Endometrium (tissue), 2 donors: ENCODE data around the gene CA12.
"Not testable (repeated sequence)": the region's sequence is repeated elsewhere in the genome, so short reads cannot be mapped to it uniquely, and the experiment has no call there.

Source experiments
- FAIRE-seq: peaks from 2 replicates; lab custom pipeline; 2012; peaks lifted over from hg19 to GRCh38; lab: Jason Lieb, UNC
- donor health status: control.
- donor health status: control.

CA12 gene

GRCh38 chr15:63335543-63336240 is 46.0 kb downstream of the CA12 start:
- FAIRE-seq, result no peak

DNA sequence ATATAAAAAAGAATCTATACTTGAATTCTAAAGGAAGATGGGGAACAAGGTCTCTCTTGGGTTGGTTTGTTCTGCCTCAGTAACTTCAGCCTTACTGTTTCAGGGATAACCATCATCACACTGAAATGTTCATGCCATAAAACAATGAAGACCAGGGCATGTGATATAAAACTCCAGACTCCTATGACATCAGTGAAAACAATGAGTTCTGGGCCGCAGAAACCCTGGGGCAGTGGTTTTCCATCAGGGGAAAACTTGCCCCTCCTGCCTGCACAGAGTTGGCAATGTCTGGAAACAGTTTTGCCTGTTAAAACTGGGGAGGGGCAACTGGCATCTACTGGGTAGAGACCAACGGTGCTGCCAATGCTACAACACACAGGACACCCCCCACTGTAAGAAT is 46.8 kb downstream of the CA12 start:
- no peak for FAIRE-seq

GRCh38 chr15:63332367-63333124 is 49.1 kb downstream of the CA12 start:
- no peak for FAIRE-seq

DNA sequence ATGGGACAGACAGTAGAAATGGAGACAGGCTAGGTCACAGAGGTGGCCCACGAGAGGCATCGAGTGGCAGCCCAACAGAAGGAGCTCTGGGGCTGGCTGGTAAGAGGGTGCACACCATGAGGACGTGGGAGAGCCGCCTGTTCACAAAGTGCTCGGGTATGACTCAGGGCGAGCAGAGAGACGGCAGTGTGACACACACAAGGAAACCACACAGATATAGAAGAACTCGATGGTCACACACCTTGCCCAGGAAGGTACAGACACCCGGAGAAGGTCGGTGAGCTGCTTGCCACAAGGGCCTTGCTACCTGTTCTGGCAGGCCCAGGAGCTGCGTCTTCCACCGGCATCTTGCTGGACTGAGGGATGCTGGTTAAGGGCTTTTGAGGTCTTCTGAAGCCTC is 50.2 kb downstream of the CA12 start:
- no peak for FAIRE-seq

- FAIRE-seq, result no peak
These were observed 50.7 kb downstream of the CA12 start for GRCh38 chr15:63330926-63331325.

- no peak for FAIRE-seq
These were observed 51.9 kb downstream of the CA12 start for GRCh38 chr15:63329567-63330350.

- no peak for FAIRE-seq
These were observed 53.8 kb downstream of the CA12 start for GRCh38 chr15:63327648-63328421.

- no peak for FAIRE-seq
These were observed 56.9 kb downstream of the CA12 start for GRCh38 chr15:63324770-63325169.

DNA sequence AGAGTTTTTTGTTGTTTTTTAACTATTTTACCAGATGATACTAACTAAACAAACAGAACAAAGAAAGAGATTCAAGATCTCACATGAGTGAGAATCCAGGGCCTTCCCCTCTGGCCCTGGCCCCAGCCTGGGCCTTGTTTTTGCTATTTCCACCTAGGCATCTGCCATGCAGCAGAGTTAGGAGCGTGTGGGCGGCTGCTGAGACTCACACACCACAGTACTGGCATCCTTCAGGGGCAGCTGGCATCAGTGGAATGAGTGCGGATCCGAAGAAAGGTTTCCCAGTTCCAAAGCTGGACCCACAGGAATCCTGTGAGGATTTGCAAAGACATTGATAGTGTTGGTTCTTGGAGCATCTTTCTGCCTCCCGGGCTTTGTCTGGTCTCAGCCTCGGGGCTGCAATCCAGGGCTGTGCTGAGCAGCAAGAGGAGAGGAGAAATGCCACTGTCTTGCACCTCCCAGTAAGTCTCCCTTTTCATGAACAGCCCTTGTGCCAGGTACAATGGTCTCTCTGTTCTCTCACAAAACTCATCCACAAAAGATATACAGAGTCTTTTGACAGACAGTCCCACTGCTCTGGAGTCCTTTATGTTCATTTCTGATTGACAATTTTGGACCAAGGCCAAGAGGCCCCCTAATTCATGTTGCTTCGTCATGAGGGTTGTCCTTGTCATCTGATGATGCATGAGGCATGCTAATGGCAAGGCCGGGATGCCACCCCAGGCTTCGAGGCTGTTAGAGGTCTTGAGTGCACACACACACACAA is 57.7 kb downstream of the CA12 start:
- no peak for FAIRE-seq

GRCh38 chr15:63322541-63322940 is 59.1 kb downstream of the CA12 start:
- no peak for FAIRE-seq

DNA sequence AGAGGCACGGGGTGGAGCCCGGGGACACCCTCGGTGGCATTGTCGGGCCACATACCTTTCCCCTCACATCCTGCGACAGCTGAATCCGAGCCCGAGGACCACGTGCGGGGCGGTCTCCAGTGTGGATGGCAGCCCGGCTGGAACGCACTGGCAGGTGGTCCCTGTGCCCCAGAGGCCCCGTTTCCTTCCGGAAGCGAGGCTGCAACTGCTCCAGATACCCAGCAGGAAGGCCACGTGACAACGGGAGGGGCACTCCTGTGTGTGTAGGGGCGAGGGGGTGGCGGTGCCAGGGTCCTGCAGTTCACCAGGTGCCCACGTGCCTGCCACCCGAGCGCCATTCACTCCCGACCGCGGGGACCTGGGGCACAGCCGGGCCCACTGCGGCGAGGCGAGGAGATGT is 60.2 kb downstream of the CA12 start:
- no peak for FAIRE-seq

DNA sequence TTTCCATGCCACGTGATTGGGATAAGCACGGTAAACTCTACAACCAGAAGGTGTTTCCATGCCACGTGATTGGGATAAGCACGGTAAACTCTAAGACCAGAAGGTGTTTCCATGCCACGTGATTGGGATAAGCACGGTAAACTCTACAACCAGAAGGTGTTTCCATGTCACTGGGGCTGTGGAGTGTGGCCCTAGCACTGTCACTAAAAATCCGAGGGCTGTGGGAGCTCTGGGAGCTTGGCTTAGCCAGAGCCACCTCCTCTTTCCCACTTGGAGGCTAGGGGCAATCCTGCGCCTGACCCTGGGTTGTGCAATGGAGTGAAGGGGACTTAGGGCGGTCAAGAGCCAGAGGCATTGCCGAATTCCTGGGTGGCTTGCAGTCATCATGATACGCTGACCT is 60.7 kb downstream of the CA12 start:
- FAIRE-seq, result not testable (repeated sequence)

GRCh38 chr15:63320446-63320845 is 61.2 kb downstream of the CA12 start:
- FAIRE-seq, result not testable (repeated sequence)

- FAIRE-seq, result no peak
These were observed 62.6 kb downstream of the CA12 start for GRCh38 chr15:63319065-63319464.

GRCh38 chr15:63318344-63318743 is 63.3 kb downstream of the CA12 start:
- no peak for FAIRE-seq

DNA sequence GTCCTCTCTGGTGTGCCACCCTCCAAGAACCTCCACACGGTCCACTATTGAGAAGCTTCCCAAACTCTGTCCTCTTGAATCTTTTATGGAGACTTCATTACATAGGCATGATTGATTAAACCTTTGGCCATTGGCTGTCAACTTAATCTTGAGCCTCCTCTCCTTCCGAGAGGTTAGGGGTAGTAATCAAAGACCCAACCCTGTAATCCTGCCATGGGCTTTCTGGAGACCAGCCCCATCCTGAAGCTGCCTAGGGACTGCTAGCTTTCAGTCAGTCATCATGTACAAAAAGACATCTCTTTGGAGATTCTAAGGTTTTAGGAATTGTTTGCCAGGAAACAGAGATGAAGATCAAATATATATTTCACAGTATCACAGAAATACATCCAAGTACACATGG is 67.2 kb downstream of the CA12 start:
- FAIRE-seq, result no peak

GRCh38 chr15:63313825-63314224 is 67.8 kb downstream of the CA12 start:
- FAIRE-seq, result no peak

GRCh38 chr15:63312286-63312685 is 69.4 kb downstream of the CA12 start:
- no peak for FAIRE-seq

- no peak for FAIRE-seq
These were observed 71.0 kb downstream of the CA12 start for GRCh38 chr15:63310646-63311045.

DNA sequence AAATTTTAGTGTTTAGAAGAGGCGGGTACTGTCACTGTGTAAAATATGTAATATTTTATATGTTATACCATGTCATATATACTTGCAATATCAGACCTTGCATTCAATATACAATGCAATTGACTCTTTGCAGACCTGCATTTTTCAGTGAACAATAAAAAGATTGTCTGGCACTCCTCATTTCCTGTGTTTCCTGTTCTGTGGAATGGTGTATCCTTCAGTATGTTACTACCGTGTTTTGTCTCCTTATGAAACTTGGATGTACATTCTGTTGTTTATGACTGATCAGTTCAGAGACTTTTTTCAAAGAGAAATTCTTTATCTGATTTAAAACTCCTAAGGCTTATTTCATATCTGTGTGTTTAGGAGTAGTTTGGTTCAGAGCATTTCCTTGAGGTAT is 72.7 kb downstream of the CA12 start:
- no peak for FAIRE-seq

DNA sequence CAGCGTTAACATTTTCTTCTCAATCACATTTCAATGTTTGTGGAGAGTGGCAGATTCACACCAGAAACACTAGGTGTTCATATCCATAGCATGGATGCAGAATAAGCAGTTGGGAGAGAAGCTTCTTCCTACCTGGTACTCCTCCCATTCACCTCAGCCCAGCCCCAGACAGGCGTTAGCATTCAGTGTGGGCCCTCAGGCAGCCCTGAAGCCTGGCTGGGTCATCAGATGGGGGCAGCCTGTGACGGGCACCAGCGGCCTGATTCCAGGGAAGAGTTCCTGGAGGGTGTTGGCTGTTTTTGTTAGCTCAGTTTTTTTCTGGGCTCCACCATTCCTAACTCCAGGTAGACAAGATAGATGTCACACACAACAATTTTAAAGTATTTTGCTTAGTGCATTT is 73.2 kb downstream of the CA12 start:
- no peak for FAIRE-seq
